Cerebellar cortex (tissue), 1 donor: Measurements from ENCODE around the gene SLC29A3.
A peak's percentile ranks its signal among the peaks of the same experiment; 100 is the strongest.

Source experiments
- DNase-seq: peaks from one replicate; pipeline ENCODE4 v3.0.0-alpha.2; 2015; ENCODE audit warnings: low spot score

SLC29A3 gene

GRCh38 chr10:71392791-71393781 is 74.0 kb downstream of the SLC29A3 start:
- DNase-seq = no peak

GRCh38 chr10:71393841-71394475 is 74.9 kb downstream of the SLC29A3 start:
- DNase-seq = no peak

- DNase-seq = no peak
These were observed 76.0 kb downstream of the SLC29A3 start for GRCh38 chr10:71394926-71395562.

GRCh38 chr10:71395621-71396020 is 76.6 kb downstream of the SLC29A3 start:
- DNase-seq = no peak

- peak; percentile 86 for DNase-seq
These were observed 77.1 kb downstream of the SLC29A3 start for GRCh38 chr10:71396084-71396710.

GRCh38 chr10:71396711-71397295 is 77.7 kb downstream of the SLC29A3 start, which contains the start of gene CDH23:
Gene CDH23 (plus strand): TSS chr10:71396920. CDS start chr10:71439832, 42,912 bp downstream.
- peak; percentile 38 for DNase-seq

- DNase-seq = peak; percentile 32
These were observed 78.5 kb downstream of the SLC29A3 start for GRCh38 chr10:71397296-71398212.

- no peak for DNase-seq
These were observed 79.9 kb downstream of the SLC29A3 start for GRCh38 chr10:71398976-71399375.

- no peak for DNase-seq
These were observed 80.9 kb downstream of the SLC29A3 start for GRCh38 chr10:71399946-71400345.

GRCh38 chr10:71401056-71401455 is 82.0 kb downstream of the SLC29A3 start:
- no peak for DNase-seq

- DNase-seq = no peak
These were observed 82.9 kb downstream of the SLC29A3 start for GRCh38 chr10:71402005-71402404.

- no peak for DNase-seq
These were observed 85.6 kb downstream of the SLC29A3 start for GRCh38 chr10:71404503-71405295.

GRCh38 chr10:71406878-71407277 is 87.8 kb downstream of the SLC29A3 start:
- DNase-seq = no peak

- no peak for DNase-seq
These were observed 89.6 kb downstream of the SLC29A3 start for GRCh38 chr10:71408436-71409225.

GRCh38 chr10:71409516-71410104 is 90.6 kb downstream of the SLC29A3 start:
- DNase-seq = no peak
